AG09319 (cell line): ENCODE results near the gene CCDC78.
A peak's percentile ranks its signal among the peaks of the same experiment; 100 is the strongest.

Source experiments
- DNase-seq: peaks from one replicate; pipeline ENCODE4 v3.0.0-alpha.2; 2010; ENCODE audit warnings: low read depth; ENCODE audit errors: extremely low read depth
- TF ChIP-seq, protein P1 (sequence below): IDR thresholded peaks from 2 replicates; pipeline ENCODE4 v1.5.1; 2011; ENCODE audit warnings: low read depth, mild to moderate bottlenecking, inconsistent platforms, low read length, moderate library complexity

The CCDC78 gene

DNA sequence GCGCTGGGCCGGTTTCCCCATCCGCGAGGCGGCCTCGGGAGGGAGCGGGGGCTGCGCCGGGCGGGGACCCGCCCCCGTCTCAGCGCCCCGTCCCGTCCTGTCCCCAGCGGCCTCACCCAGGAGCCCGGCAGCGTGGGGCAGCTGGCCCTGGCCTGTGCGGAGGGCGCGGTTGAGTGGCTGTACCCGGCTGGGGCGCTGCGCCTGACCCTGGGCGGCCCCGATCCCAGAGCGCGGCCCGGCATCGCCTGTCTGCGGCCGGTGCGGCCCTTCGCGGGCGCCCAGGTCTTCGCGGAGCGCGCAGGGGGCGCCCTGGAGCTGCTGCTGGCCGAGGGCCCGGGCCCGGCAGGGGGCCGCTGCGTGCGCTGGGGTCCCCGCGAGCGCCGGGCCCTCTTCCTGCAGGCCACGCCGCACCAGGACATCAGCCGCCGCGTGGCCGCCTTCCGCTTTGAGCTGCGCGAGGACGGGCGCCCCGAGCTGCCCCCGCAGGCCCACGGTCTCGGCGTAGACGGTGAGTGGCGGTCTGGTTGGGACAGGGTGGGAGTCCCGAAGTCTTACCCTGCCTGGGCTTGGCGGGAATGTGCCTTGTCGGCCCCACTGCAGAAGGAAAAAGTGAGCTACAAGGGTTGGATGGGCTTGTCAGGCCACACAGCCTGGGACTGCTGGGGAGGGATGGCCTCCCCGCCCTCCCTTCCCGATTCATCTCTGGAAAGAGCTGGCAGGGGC is 10.6 kb downstream of the CCDC78 start:
- no peak for DNase-seq
- TF ChIP-seq, protein P1, sequence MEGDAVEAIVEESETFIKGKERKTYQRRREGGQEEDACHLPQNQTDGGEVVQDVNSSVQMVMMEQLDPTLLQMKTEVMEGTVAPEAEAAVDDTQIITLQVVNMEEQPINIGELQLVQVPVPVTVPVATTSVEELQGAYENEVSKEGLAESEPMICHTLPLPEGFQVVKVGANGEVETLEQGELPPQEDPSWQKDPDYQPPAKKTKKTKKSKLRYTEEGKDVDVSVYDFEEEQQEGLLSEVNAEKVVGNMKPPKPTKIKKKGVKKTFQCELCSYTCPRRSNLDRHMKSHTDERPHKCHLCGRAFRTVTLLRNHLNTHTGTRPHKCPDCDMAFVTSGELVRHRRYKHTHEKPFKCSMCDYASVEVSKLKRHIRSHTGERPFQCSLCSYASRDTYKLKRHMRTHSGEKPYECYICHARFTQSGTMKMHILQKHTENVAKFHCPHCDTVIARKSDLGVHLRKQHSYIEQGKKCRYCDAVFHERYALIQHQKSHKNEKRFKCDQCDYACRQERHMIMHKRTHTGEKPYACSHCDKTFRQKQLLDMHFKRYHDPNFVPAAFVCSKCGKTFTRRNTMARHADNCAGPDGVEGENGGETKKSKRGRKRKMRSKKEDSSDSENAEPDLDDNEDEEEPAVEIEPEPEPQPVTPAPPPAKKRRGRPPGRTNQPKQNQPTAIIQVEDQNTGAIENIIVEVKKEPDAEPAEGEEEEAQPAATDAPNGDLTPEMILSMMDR = no peak; the same call in 1 of the 2 replicates

DNA sequence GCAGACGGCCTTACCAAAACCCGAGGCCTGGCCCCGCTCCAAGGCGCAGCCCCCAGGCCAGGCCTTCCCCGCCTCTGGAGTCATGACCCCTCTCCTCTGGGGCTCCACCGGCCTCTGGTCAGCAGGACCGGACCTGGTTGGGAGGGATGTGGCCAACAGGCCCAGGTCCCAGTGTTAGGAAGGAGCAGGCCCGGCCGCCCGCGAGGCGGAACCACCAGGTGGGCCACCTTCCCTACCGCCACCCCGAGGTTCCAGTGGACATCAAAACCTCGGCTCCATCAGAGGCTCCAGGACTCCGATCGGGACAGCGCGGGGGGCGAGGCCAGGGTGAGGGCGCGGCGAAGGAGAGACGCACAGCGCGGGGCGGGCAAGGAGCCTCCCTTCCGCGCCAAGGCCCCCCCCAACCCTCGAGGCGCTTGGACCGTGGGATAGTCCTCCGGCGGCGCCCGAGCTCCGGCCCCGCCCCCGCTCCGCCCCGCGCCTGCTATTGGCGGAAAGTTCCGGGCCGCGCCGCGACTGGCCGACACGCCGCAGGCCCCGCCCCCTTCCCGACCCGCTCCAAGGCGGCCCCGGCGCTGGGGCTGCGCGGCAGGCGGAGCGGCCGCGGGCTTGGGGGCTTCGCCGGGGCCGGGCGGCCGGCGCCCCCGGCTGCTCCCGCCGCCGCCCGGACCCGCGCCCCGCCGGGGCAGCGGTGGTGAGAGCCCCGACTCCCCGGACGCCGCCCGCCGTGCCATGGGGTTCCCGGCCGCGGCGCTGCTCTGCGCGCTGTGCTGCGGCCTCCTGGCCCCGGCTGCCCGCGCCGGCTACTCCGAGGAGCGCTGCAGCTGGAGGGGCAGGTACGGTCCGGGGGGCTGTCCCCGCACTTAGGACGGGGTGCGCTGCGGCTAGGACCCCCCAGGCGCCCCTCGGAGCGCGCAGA is 11.4 kb downstream of the CCDC78 start, which contains the start of gene METRN:
METRN (plus strand) TSS at position 561 of the 919 bp plus-strand sequence; CDS start at position 733, 172 bp downstream.
- peak; percentile 52 for DNase-seq
- TF ChIP-seq, protein P1 = no peak

DNA sequence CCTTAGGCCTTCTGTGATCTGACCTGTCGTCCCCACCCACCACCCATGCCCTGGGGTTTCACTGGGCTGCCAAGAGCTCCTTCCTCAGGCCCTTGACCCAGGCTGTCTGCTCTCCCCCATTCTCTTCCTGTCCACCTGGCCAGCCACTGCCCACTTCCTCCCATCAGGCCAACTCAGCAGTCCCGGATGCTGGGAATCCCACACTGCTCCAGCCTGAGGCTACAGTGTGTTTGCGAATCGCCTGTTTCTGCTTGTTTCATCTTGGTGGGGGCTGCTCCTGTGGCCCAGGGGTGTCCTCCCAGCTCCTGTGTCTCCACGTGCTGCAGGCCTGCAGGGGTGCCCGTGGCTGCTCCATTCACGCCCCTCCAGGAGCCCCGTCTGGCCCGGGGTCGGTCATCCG is 12.2 kb downstream of the CCDC78 start:
- no peak for DNase-seq
- TF ChIP-seq, protein P1 = no peak

DNA sequence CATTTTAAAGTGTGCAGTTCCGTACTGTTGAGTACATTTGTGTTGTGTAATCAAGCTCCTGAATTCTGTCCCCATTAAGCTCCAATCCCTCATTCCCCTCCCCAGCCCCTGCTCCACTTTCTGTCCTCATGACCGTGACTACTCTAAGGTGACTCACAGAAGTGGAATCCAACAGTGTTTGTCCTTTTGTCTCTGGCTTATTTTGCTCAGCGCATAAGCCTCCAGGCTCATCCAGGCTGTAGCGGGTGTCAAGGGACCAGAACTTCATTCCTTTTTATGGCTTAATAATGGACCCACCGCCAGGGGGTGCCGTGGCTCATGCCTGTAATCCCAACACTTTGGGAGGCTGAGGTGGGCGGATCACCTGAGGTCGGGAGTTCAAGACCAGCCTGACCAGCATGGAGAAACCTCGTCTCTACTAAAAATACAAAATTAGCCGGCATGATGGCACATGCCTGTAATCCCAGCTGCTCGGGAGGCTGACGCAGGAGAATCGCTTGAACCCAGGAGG is 13.4 kb downstream of the CCDC78 start:
- DNase-seq = peak; percentile 45
- TF ChIP-seq, protein P1 = peak; percentile 32

DNA sequence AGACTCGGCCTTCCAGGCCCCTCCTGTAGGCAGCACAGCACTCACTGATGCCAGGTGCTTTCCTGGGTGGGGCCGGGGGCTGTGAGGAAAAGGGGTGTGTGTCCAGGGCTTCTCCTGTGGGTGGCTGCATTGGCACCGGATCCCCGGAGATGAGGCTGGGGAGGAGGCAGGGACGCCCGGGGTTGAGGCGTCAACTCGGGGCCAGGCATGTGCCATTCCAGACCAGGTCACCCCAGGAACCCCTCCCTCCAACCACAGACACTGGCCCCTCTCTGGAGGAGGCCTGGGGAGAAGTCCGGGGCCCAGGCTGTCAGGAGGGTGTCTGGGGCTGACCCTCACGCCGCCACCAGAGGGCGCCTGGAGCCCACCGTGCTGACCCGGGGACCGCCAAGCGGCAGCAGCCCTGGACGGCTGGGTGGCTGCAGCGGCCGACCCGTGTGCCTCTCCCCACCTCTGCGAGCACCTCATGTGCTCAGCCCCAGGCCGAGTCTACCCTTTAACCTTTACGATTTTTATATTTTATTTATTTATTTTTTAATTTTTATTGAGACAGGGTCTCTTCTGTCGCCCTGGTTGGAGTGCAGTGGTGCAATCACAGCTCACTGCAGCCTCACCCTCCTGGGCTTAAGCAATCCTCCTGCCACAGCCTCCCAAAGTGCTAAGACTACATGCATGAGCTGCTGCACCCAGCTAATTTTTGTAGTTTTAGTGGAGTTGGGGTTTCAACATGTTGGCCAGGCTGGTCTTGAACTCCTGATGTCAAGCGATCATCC is 14.5 kb downstream of the CCDC78 start:
- TF ChIP-seq, protein P1 = peak; percentile 88
- no peak for DNase-seq

DNA sequence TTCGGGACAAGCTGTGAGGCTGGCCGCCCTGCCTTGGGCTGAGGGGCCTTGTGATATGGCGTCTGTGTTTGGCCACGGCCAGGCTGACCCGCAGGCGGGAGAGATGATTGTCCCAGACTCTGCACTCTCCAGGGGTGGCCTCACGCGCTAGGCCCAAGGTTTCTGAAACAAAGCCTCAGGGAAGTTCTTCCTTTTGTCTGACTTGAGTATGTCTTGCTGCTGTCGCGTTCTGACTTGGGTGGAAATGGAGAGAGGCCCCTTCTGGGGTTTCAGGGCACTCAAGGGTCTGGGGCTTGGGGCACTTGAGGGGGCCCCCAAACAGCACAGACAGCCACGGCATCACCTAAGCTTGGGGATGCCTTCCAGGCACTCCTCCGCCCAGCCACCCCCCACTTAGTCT is 15.2 kb downstream of the CCDC78 start:
- TF ChIP-seq, protein P1 = no peak
- DNase-seq = no peak
